Lower leg skin (tissue), 4 donors: ENCODE data around the gene SH2D3C. TPM values are rescaled to one million over a fixed set of nuclear protein-coding genes. Genes with fewer than 3 reads are reported as not detected.

Experiments used
- DNase-seq, 2 donors: peaks; one replicate each; pipeline ENCODE4 v3.0.0-alpha.2; 2019; ENCODE audit warnings: low spot score in 2 of 2
- H3K4me3 ChIP-seq: fragments of 200-600 bp; sonication (generic); 2 replicates; pipeline ENCODE4 v1.5.1; 2017; ENCODE audit warnings: mild to moderate bottlenecking, low read depth; ENCODE audit not compliant: poor library complexity, severe bottlenecking
- CTCF ChIP-seq, 3 donors: fragments of 450-650 bp; IDR thresholded peaks; one replicate each; pipeline ENCODE4 v1.5.1; 2016; ENCODE audit warnings: antibody characterized with exemption in 3 of 3, mild to moderate bottlenecking in 3 of 3, moderate library complexity in 2 of 3
- POLR2A ChIP-seq, 2 donors: fragments of 450-650 bp; IDR thresholded peaks; one replicate each; pipeline ENCODE4 v1.6.1; 2016 to 2017; ENCODE audit warnings: antibody characterized with exemption in 2 of 2, mild to moderate bottlenecking in 1 of 2, moderate library complexity in 1 of 2
- WGBS, 2 donors: methylation state at CpG; one replicate each; pipeline ENCODE4 v1.1.5; 2018; 5-methylcytosine and 5-hydroxymethylcytosine counted together
- intact Hi-C: fragments of 100-400 bp; cut with DNase I; formaldehyde crosslinking; loops from one replicate; pipeline ENCODE4 v1.15.0; 2023; ENCODE audit warnings: low total_unique reads
- total RNA-seq, 4 donors: library from RNA; depleted of rRNA; stranded (reverse); fragments of >200 nt; gene quantifications; one replicate each; pipeline ENCODE4 v1.1.0, GENCODE V29; 2016

SH2D3C gene
- total RNA-seq, 4 donors from 2014 or later: 1.9 to 8.5 (median 5.3) TPM

GRCh38 chr9:127788337-127789011 is 10.0 kb upstream of the SH2D3C start:
- no peak overlapping the region for H3K4me3 ChIP-seq
- 75 to 77% methylated on average over 19 to 26 of the region's 26 CpGs for WGBS, 2 donors
- TF ChIP-seq POLR2A (IDR thresholded peaks at IDR 0.05): no peak
- no peak for TF ChIP-seq CTCF (IDR thresholded peaks at IDR 0.05)
- intact Hi-C loops: loop anchor here (5.0 kb wide), 1 partner anchor 124 kb away; no protein-coding TSS in a partner anchor
- DNase-seq: no peak

GRCh38 chr9:127786773-127787104 is 8.3 kb upstream of the SH2D3C start:
- WGBS, 2 donors: 0 to 1% methylated on average over 12 of the region's 12 CpGs
- intact Hi-C loops: loop anchor here (5.0 kb wide), 1 partner anchor 126 kb away; no protein-coding TSS in a partner anchor
- no peak for TF ChIP-seq POLR2A (IDR thresholded peaks at IDR 0.05)
- TF ChIP-seq CTCF (IDR thresholded peaks at IDR 0.05): no peak
- no peak for DNase-seq
- peak overlapping the region; percentile 78 for H3K4me3 ChIP-seq

- peak within 1 kb of the TSS; percentile 78 for H3K4me3 ChIP-seq
- 1% methylated on average over 30 to 57 of the region's 75 CpGs for WGBS, 2 donors
- no peak for TF ChIP-seq CTCF (IDR thresholded peaks at IDR 0.05)
- TF ChIP-seq POLR2A (IDR thresholded peaks at IDR 0.05): peak in 1 of 2 donors; percentile 39
- intact Hi-C loops: loop anchor here (5.0 kb wide), 1 partner anchor 126 kb away; no protein-coding TSS in a partner anchor
- DNase-seq: peak; percentile 87 to 98
These were observed 7.7 kb upstream of the SH2D3C start, which contains the start of gene CDK9 for GRCh38 chr9:127785933-127786772. TSS of gene CDK9 (plus strand) at chr9:127786034. CDS start at chr9:127786149, 115 bp downstream.

- intact Hi-C loops: loop anchor here (5.0 kb wide), 1 partner anchor 127 kb away; no protein-coding TSS in a partner anchor
- DNase-seq: peak; percentile 86 to 98
- TF ChIP-seq POLR2A (IDR thresholded peaks at IDR 0.05) (no peak), CTCF (IDR thresholded peaks at IDR 0.05) (peak in 1 of 3 donors; percentile 70)
- peak overlapping the region; percentile 78 for H3K4me3 ChIP-seq
- 0% methylated on average over 21 to 29 of the region's 123 CpGs for WGBS, 2 donors
These were observed 6.8 kb upstream of the SH2D3C start for GRCh38 chr9:127785023-127785932.
